ENCODE data around the gene HOXB3.

DNA sequence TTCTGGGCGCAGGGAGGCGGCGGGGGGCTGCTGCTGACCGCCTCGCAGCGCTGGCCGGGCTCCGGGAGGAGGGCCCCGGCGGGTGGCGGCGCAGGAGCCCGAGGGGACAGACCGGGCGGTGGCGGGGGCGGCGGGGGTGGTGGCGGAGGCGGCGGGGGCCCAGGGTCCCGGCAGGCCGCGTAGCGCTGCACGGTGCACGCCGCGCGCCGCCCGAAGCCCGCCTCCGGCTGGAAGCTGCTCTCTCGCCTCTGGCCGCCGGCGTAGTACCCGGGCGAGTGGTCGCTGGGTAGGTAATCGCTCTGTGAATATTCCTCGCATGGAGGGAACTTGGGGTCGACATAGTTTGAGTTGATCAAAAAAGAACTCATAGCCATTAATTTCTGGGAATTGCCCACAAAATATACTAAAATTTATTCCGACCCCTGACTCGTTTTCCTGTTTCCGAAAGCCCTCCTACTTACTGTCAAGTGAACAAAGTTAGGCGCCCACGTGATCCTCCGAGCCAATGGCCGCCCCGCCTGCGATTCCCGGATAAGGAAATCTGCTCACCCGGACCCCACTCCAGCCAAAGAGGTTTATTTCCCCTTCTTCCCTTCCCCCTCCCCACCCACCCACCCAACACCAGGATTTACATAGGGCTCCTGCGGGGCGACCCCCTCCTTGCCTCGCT, 12.0 kb downstream of the HOXB3 start, which contains the start of gene HOXB4:
- TF ChIP-seq POLR2A (IDR thresholded peaks at IDR 0.05; ENCODE audit: low read length) (peak; percentile 45), GATA1 (IDR thresholded peaks at IDR 0.05; ENCODE audit: low read depth, low read length) (no peak)
